AG10803 (cell line): Measurements from ENCODE around the gene DDX4.
"Not testable (repeated sequence)": the region's sequence is repeated elsewhere in the genome, so short reads cannot be mapped to it uniquely, and the experiment has no call there.

Source experiments
- DNase-seq: peaks from one replicate; pipeline ENCODE4 v3.0.0; 2010; ENCODE audit warnings: low read depth
- H3K4me3 ChIP-seq: 2 replicates; pipeline ENCODE4 v1.5.1; 2011; ENCODE audit warnings: mild to moderate bottlenecking, low read length, control low read depth
- CTCF ChIP-seq: conservative IDR thresholded peaks from 2 replicates; pipeline ENCODE4 v1.5.1; 2011; ENCODE audit warnings: mild to moderate bottlenecking, low read length, control low read depth, inconsistent platforms

The DDX4 gene

GRCh38 chr5:55712023-55712859 lies 25.6 kb upstream of the DDX4 start, which contains the start of gene SLC38A9:
Gene SLC38A9, minus strand, starts transcription at chr5:55712324. Its CDS starts 14,366 bp downstream, at chr5:55697958.
- no peak for TF ChIP-seq CTCF
- DNase-seq = peak; percentile 90
- peak within 1 kb of the TSS; percentile 99 for H3K4me3 ChIP-seq

DNA sequence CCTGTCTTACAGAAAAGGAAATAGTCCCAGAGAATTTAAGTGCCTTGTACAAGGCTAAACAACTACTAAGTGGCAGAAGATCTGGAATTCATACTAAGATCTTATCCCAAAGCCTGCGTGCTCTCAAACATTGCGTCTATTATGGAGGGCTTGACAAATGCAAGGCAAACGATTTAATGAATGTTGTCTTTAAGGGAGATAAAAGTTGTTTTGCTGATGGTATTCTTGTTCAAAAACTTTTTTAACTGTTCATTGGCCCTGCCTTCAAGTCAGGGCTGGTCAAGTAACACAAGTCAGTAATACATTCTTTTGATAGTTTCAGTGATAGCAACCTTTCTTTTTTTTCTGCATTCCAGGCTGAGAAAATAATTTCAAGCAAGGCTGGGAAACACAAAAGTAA lies 24.0 kb upstream of the DDX4 start:
- DNase-seq = no peak
- TF ChIP-seq CTCF = no peak
- H3K4me3 ChIP-seq = no peak overlapping the region

DNA sequence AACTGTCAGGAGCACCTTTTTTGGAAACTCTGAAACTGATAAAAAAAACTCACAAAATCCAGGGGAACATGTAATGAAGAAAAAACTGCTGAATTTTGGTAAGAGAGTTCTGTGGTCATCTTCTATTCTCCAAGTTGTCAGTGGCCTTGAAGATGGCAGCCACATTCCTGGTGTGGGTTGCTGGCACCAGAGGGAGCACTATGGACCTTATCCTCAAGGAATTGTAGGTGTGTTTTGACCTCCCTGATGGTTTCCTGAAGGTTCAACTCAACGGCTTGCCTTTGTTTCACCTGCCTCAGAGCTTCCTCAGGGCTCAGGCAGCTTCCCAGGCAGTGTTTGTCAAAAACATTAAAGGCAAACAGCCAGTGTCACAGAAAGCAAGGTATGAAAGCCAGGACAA lies 23.5 kb upstream of the DDX4 start:
- no peak for DNase-seq
- H3K4me3 ChIP-seq = no peak overlapping the region
- no peak for TF ChIP-seq CTCF

DNA sequence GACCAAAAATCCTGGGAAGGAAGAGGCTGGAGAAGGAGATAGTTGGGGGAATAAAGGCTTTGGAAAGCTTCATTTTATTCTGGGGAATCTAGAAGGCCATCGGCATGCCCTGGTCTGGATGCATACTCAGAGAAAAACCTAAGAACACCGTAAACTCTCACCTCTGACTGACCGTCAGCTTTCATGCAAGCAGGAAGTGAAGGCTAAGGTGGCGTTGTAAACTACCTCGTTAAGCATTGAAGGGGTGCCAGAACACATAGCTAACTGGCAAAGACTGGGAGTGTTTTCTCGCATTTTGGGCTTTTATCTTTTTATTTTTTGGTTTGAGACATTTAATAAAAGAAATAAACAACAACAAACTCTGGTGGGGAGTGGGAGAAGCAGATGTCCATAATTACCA lies 23.1 kb upstream of the DDX4 start:
- TF ChIP-seq CTCF = no peak
- H3K4me3 ChIP-seq = no peak overlapping the region
- no peak for DNase-seq

GRCh38 chr5:55715519-55716078 lies 22.3 kb upstream of the DDX4 start:
- no peak for DNase-seq
- no peak for TF ChIP-seq CTCF
- H3K4me3 ChIP-seq = no peak overlapping the region

- H3K4me3 ChIP-seq, DNase-seq: not testable (repeated sequence)
Observed at GRCh38 chr5:55719026-55719425, 18.8 kb upstream of the DDX4 start.

- no peak overlapping the region for H3K4me3 ChIP-seq
- DNase-seq = no peak
- no peak for TF ChIP-seq CTCF
Observed at GRCh38 chr5:55720188-55720703, 17.6 kb upstream of the DDX4 start.
